ENCODE measurements around the gene ARRB1. TPM values are rescaled to one million over a fixed set of nuclear protein-coding genes. Genes with fewer than 3 reads are reported as not detected.

ARRB1 gene
- total RNA-seq, 2 donors from 2014 or later: 26.3 to 39.6 TPM

GRCh38 chr11:75356613-75357012, 5.2 kb upstream of the ARRB1 start:
- Mint-ChIP-seq H3K4me1 (peaks cover 19% of the 10 kb centered on the region), H3K36me3 (ENCODE audit: low read depth) (peaks cover 3% of the 10 kb centered on the region), H3K27ac (no peak overlapping the region), H3K27me3 (no peaks in the 10 kb centered on the region), H3K4me3 (no peak overlapping the region)
- ATAC-seq (no peak), DNase-seq (no peak)
- no peaks in the 10 kb centered on the region for H3K9me3 ChIP-seq (ENCODE audit: control insufficient read depth, low read length, poor library complexity, severe bottlenecking)

GRCh38 chr11:75355051-75355450, 3.6 kb upstream of the ARRB1 start:
- DNase-seq (no peak), ATAC-seq (no peak)
- Mint-ChIP-seq H3K36me3 (ENCODE audit: low read depth) (peaks cover 4% of the 10 kb centered on the region), H3K27ac (peak overlapping the region; percentile 45), H3K4me3 (no peak overlapping the region), H3K27me3 (no peaks in the 10 kb centered on the region), H3K4me1 (peaks cover 27% of the 10 kb centered on the region)
- no peaks in the 10 kb centered on the region for H3K9me3 ChIP-seq (ENCODE audit: control insufficient read depth, low read length, poor library complexity, severe bottlenecking)

GRCh38 chr11:75352588-75353206, 1.2 kb upstream of the ARRB1 start:
- peak overlapping the region; percentile 94 for H3K4me3 Mint-ChIP-seq
- H3K36me3 Mint-ChIP-seq (ENCODE audit: low read depth): peaks cover 4% of the 10 kb centered on the region
- H3K27ac Mint-ChIP-seq: peak overlapping the region; percentile 95
- no peak for DNase-seq
- H3K27me3 Mint-ChIP-seq: no peaks in the 10 kb centered on the region
- no peaks in the 10 kb centered on the region for H3K9me3 ChIP-seq (ENCODE audit: control insufficient read depth, low read length, poor library complexity, severe bottlenecking)
- no peak for ATAC-seq
- H3K4me1 Mint-ChIP-seq: peaks cover 43% of the 10 kb centered on the region

- H3K9me3 ChIP-seq (ENCODE audit: control insufficient read depth, low read length, poor library complexity, severe bottlenecking): no peaks in the 10 kb centered on the region
- Mint-ChIP-seq H3K4me3 (peak overlapping the region; percentile 94), H3K27me3 (no peaks in the 10 kb centered on the region), H3K27ac (peak overlapping the region; percentile 95), H3K4me1 (peaks cover 50% of the 10 kb centered on the region), H3K36me3 (ENCODE audit: low read depth) (peaks cover 4% of the 10 kb centered on the region)
- DNase-seq (peak in 2 of 3 donors; percentile 50 to 63), ATAC-seq (peak; percentile 77)
These were observed 528 bp upstream of the ARRB1 start for GRCh38 chr11:75351791-75352587.

GRCh38 chr11:75350743-75351540, 519 bp downstream of the ARRB1 start:
- no peak for DNase-seq
- peaks cover 4% of the 10 kb centered on the region for H3K36me3 Mint-ChIP-seq (ENCODE audit: low read depth)
- peak overlapping the region; percentile 94 for H3K4me3 Mint-ChIP-seq
- no peaks in the 10 kb centered on the region for H3K27me3 Mint-ChIP-seq
- peak overlapping the region; percentile 95 for H3K27ac Mint-ChIP-seq
- peak; percentile 55 for ATAC-seq
- H3K4me1 Mint-ChIP-seq: peaks cover 55% of the 10 kb centered on the region
- no peaks in the 10 kb centered on the region for H3K9me3 ChIP-seq (ENCODE audit: control insufficient read depth, low read length, poor library complexity, severe bottlenecking)

GRCh38 chr11:75350122-75350742, 1.2 kb downstream of the ARRB1 start:
- Mint-ChIP-seq H3K27me3 (no peaks in the 10 kb centered on the region), H3K4me1 (peaks cover 61% of the 10 kb centered on the region), H3K36me3 (ENCODE audit: low read depth) (peaks cover 4% of the 10 kb centered on the region), H3K4me3 (peak overlapping the region; percentile 94), H3K27ac (peak overlapping the region; percentile 95)
- DNase-seq (no peak), ATAC-seq (no peak)
- no peaks in the 10 kb centered on the region for H3K9me3 ChIP-seq (ENCODE audit: control insufficient read depth, low read length, poor library complexity, severe bottlenecking)

- H3K36me3 Mint-ChIP-seq (ENCODE audit: low read depth): peaks cover 4% of the 10 kb centered on the region
- H3K4me3 Mint-ChIP-seq: peak overlapping the region; percentile 94
- DNase-seq: no peak
- peaks cover 66% of the 10 kb centered on the region for H3K4me1 Mint-ChIP-seq
- no peak for ATAC-seq
- no peaks in the 10 kb centered on the region for H3K27me3 Mint-ChIP-seq
- no peaks in the 10 kb centered on the region for H3K9me3 ChIP-seq (ENCODE audit: control insufficient read depth, low read length, poor library complexity, severe bottlenecking)
- H3K27ac Mint-ChIP-seq: peak overlapping the region; percentile 95
These were observed 1.8 kb downstream of the ARRB1 start for GRCh38 chr11:75349521-75350116.

GRCh38 chr11:75347781-75348566, 3.5 kb downstream of the ARRB1 start:
- H3K4me3 Mint-ChIP-seq: peak overlapping the region; percentile 28
- ATAC-seq: no peak

GRCh38 chr11:75346912-75347647, 4.4 kb downstream of the ARRB1 start:
- ATAC-seq: no peak
- Mint-ChIP-seq H3K36me3 (ENCODE audit: low read depth) (peaks cover 4% of the 10 kb centered on the region), H3K27ac (peak overlapping the region; percentile 75), H3K27me3 (no peaks in the 10 kb centered on the region), H3K4me3 (peak overlapping the region; percentile 61), H3K4me1 (peaks cover 73% of the 10 kb centered on the region)
- no peaks in the 10 kb centered on the region for H3K9me3 ChIP-seq (ENCODE audit: control insufficient read depth, low read length, poor library complexity, severe bottlenecking)
- no peak for DNase-seq

More at GRCh38 chr11:75347781-75348566, 3.5 kb downstream of the ARRB1 start:
- Mint-ChIP-seq H3K27me3 (no peaks in the 10 kb centered on the region), H3K4me1 (peaks cover 69% of the 10 kb centered on the region), H3K27ac (peak overlapping the region; percentile 75), H3K36me3 (ENCODE audit: low read depth) (peaks cover 4% of the 10 kb centered on the region)
- DNase-seq: no peak
- H3K9me3 ChIP-seq (ENCODE audit: control insufficient read depth, low read length, poor library complexity, severe bottlenecking): no peaks in the 10 kb centered on the region

GRCh38 chr11:75346296-75346695, 5.2 kb downstream of the ARRB1 start:
- no peak for ATAC-seq
- no peak for DNase-seq
- H3K4me1 Mint-ChIP-seq: peaks cover 76% of the 10 kb centered on the region
- H3K36me3 Mint-ChIP-seq (ENCODE audit: low read depth): no peaks in the 10 kb centered on the region
- no peaks in the 10 kb centered on the region for H3K27me3 Mint-ChIP-seq
- peak overlapping the region; percentile 61 for H3K4me3 Mint-ChIP-seq
- H3K9me3 ChIP-seq (ENCODE audit: control insufficient read depth, low read length, poor library complexity, severe bottlenecking): no peaks in the 10 kb centered on the region
- H3K27ac Mint-ChIP-seq: peak overlapping the region; percentile 75

- Mint-ChIP-seq H3K27me3 (no peaks in the 10 kb centered on the region), H3K4me1 (peaks cover 78% of the 10 kb centered on the region), H3K27ac (peak overlapping the region; percentile 75), H3K4me3 (no peak overlapping the region), H3K36me3 (ENCODE audit: low read depth) (no peaks in the 10 kb centered on the region)
- DNase-seq (no peak), ATAC-seq (no peak)
- no peaks in the 10 kb centered on the region for H3K9me3 ChIP-seq (ENCODE audit: control insufficient read depth, low read length, poor library complexity, severe bottlenecking)
These were observed 5.9 kb downstream of the ARRB1 start for GRCh38 chr11:75345455-75346160.

Data from T-helper 17 cell (primary cell).